Stimulated activated naive B cell treated with anti-CD40 and anti-IgM and Interleukin-4, amounts not matched to agents 10 μg/mL and 1 μg/mL and 100 μg/mL, for 72 hours (primary cell): ENCODE data around the gene TM4SF5.

Experiments used
- ATAC-seq, 2 donors: fragments of 150-1000 bp; cut with Tn5 transposase; replicated peaks; 2 replicates each; pipeline ENCODE4 v1.10.0; 2021; ENCODE audit warnings: moderate library complexity in 1 of 2
- DNase-seq: peaks from one replicate; pipeline ENCODE4 v3.0.0; 2021
- H3K27ac Mint-ChIP-seq: one replicate; pipeline ENCODE4 v1.8.0; 2022; ENCODE audit warnings: mild to moderate bottlenecking, mixed read lengths
- H3K27me3 Mint-ChIP-seq, 2 donors: one replicate each; pipeline ENCODE4 v1.8.0; 2022; ENCODE audit warnings: mixed read lengths in 2 of 2
- H3K36me3 Mint-ChIP-seq, 2 donors: one replicate each; pipeline ENCODE4 v1.8.0; 2022; ENCODE audit warnings: mixed read lengths in 2 of 2, mild to moderate bottlenecking in 1 of 2
- H3K4me1 Mint-ChIP-seq, 2 donors: one replicate each; pipeline ENCODE4 v1.8.0; 2022; ENCODE audit warnings: mixed read lengths in 2 of 2, mild to moderate bottlenecking in 1 of 2
- H3K4me3 Mint-ChIP-seq, 2 donors: one replicate each; pipeline ENCODE4 v1.8.0; 2022; ENCODE audit warnings: mild to moderate bottlenecking in 2 of 2, mixed read lengths in 2 of 2, moderate library complexity in 1 of 2
- H3K9me3 Mint-ChIP-seq, 2 donors: one replicate each; pipeline ENCODE4 v1.8.0; 2022; ENCODE audit warnings: mixed read lengths in 2 of 2, mild to moderate bottlenecking in 1 of 2

TM4SF5 gene

GRCh38 chr17:4740584-4740983, 31.1 kb upstream of the TM4SF5 start:
- H3K27ac Mint-ChIP-seq, result peak overlapping the region; percentile 43

GRCh38 chr17:4741544-4741943, 30.1 kb upstream of the TM4SF5 start:
- no peaks in the 10 kb centered on the region for H3K9me3 Mint-ChIP-seq
- ATAC-seq, result no peak
- H3K4me1 Mint-ChIP-seq, result peaks cover 26 to 44% of the 10 kb centered on the region in 2 donors
- DNase-seq, result no peak
- H3K27me3 Mint-ChIP-seq, result peaks cover 40 to 45% of the 10 kb centered on the region in 2 donors
- no peaks in the 10 kb centered on the region for H3K36me3 Mint-ChIP-seq
- no peak overlapping the region for H3K4me3 Mint-ChIP-seq
- H3K27ac Mint-ChIP-seq, result no peak overlapping the region

More at GRCh38 chr17:4740584-4740983, 31.1 kb upstream of the TM4SF5 start:
- Mint-ChIP-seq H3K4me1 (peaks cover 30 to 51% of the 10 kb centered on the region in 2 donors), H3K36me3 (no peaks in the 10 kb centered on the region), H3K9me3 (no peaks in the 10 kb centered on the region), H3K27me3 (peaks cover 36 to 43% of the 10 kb centered on the region in 2 donors), H3K4me3 (peak overlapping the region; percentile 76 to 77)
- no peak for ATAC-seq
- DNase-seq, result no peak

GRCh38 chr17:4742133-4742532, 29.6 kb upstream of the TM4SF5 start:
- no peak for DNase-seq
- Mint-ChIP-seq H3K36me3 (no peaks in the 10 kb centered on the region), H3K4me1 (peaks cover 26 to 44% of the 10 kb centered on the region in 2 donors), H3K4me3 (peak overlapping the region in 1 of 2 donors; percentile 10), H3K9me3 (no peaks in the 10 kb centered on the region), H3K27ac (no peak overlapping the region), H3K27me3 (peaks cover 44 to 48% of the 10 kb centered on the region in 2 donors)
- ATAC-seq, result no peak

- Mint-ChIP-seq H3K4me3 (no peak overlapping the region), H3K27ac (no peak overlapping the region), H3K4me1 (peaks cover 26 to 46% of the 10 kb centered on the region in 2 donors), H3K27me3 (peaks cover 45 to 48% of the 10 kb centered on the region in 2 donors), H3K9me3 (no peaks in the 10 kb centered on the region), H3K36me3 (no peaks in the 10 kb centered on the region)
- no peak for ATAC-seq
- DNase-seq, result no peak
These were observed 29.1 kb upstream of the TM4SF5 start for GRCh38 chr17:4742629-4743028.

GRCh38 chr17:4743216-4743615, 28.5 kb upstream of the TM4SF5 start:
- no peaks in the 10 kb centered on the region for H3K36me3 Mint-ChIP-seq
- no peaks in the 10 kb centered on the region for H3K9me3 Mint-ChIP-seq
- no peak for DNase-seq
- H3K4me1 Mint-ChIP-seq, result peaks cover 29 to 50% of the 10 kb centered on the region in 2 donors
- H3K27me3 Mint-ChIP-seq, result peaks cover 51 to 54% of the 10 kb centered on the region in 2 donors
- H3K27ac Mint-ChIP-seq, result no peak overlapping the region
- no peak for ATAC-seq
- H3K4me3 Mint-ChIP-seq, result no peak overlapping the region

GRCh38 chr17:4743898-4744297, 27.8 kb upstream of the TM4SF5 start:
- no peak for ATAC-seq
- no peak overlapping the region for H3K4me3 Mint-ChIP-seq
- H3K27ac Mint-ChIP-seq, result no peak overlapping the region
- H3K36me3 Mint-ChIP-seq, result no peaks in the 10 kb centered on the region
- no peak for DNase-seq
- no peaks in the 10 kb centered on the region for H3K9me3 Mint-ChIP-seq
- peaks cover 27 to 49% of the 10 kb centered on the region in 2 donors for H3K4me1 Mint-ChIP-seq
- peaks cover 58 to 61% of the 10 kb centered on the region in 2 donors for H3K27me3 Mint-ChIP-seq

GRCh38 chr17:4744999-4745969, 26.4 kb upstream of the TM4SF5 start:
- Mint-ChIP-seq H3K36me3 (no peaks in the 10 kb centered on the region), H3K27ac (no peak overlapping the region), H3K4me3 (peak overlapping the region in 1 of 2 donors; percentile 47), H3K4me1 (peaks cover 21 to 41% of the 10 kb centered on the region in 2 donors), H3K27me3 (peaks cover 64% of the 10 kb centered on the region in 2 donors), H3K9me3 (no peaks in the 10 kb centered on the region)
- ATAC-seq (no peak), DNase-seq (no peak)

GRCh38 chr17:4747847-4748246, 23.8 kb upstream of the TM4SF5 start:
- H3K27ac Mint-ChIP-seq, result peak overlapping the region; percentile 52
- peak; percentile 89 to 92 for ATAC-seq

GRCh38 chr17:4748686-4749085, 23.0 kb upstream of the TM4SF5 start:
- Mint-ChIP-seq H3K27me3 (peaks cover 38 to 65% of the 10 kb centered on the region in 2 donors), H3K4me3 (peak overlapping the region; percentile 5 to 22), H3K4me1 (peaks cover 15 to 25% of the 10 kb centered on the region in 2 donors), H3K9me3 (no peaks in the 10 kb centered on the region), H3K36me3 (no peaks in the 10 kb centered on the region), H3K27ac (no peak overlapping the region)
- ATAC-seq (no peak), DNase-seq (no peak)

More at GRCh38 chr17:4747847-4748246, 23.8 kb upstream of the TM4SF5 start:
- Mint-ChIP-seq H3K27me3 (peaks cover 45 to 69% of the 10 kb centered on the region in 2 donors), H3K4me1 (peaks cover 15 to 32% of the 10 kb centered on the region in 2 donors), H3K4me3 (peak overlapping the region; percentile 50 to 63), H3K9me3 (no peaks in the 10 kb centered on the region), H3K36me3 (no peaks in the 10 kb centered on the region)
- DNase-seq, result no peak

- H3K4me1 Mint-ChIP-seq, result peaks cover 10 to 14% of the 10 kb centered on the region in 2 donors
- no peak for DNase-seq
- peaks cover 35 to 60% of the 10 kb centered on the region in 2 donors for H3K27me3 Mint-ChIP-seq
- ATAC-seq, result no peak
- no peaks in the 10 kb centered on the region for H3K36me3 Mint-ChIP-seq
- no peak overlapping the region for H3K4me3 Mint-ChIP-seq
- H3K27ac Mint-ChIP-seq, result no peak overlapping the region
- no peaks in the 10 kb centered on the region for H3K9me3 Mint-ChIP-seq
These were observed 21.1 kb upstream of the TM4SF5 start for GRCh38 chr17:4750606-4751005.

GRCh38 chr17:4751932-4752331, 19.8 kb upstream of the TM4SF5 start:
- Mint-ChIP-seq H3K27ac (no peak overlapping the region), H3K4me1 (peaks cover 10 to 13% of the 10 kb centered on the region in 2 donors), H3K36me3 (no peaks in the 10 kb centered on the region), H3K27me3 (peaks cover 30 to 54% of the 10 kb centered on the region in 2 donors), H3K9me3 (no peaks in the 10 kb centered on the region), H3K4me3 (no peak overlapping the region)
- DNase-seq (no peak), ATAC-seq (no peak)

GRCh38 chr17:4753392-4753791, 18.3 kb upstream of the TM4SF5 start:
- Mint-ChIP-seq H3K9me3 (no peaks in the 10 kb centered on the region), H3K4me3 (no peak overlapping the region), H3K27ac (no peak overlapping the region), H3K27me3 (peaks cover 29 to 55% of the 10 kb centered on the region in 2 donors), H3K4me1 (peaks cover 3 to 4% of the 10 kb centered on the region in 2 donors), H3K36me3 (no peaks in the 10 kb centered on the region)
- ATAC-seq (no peak), DNase-seq (no peak)

GRCh38 chr17:4759776-4760236, 11.9 kb upstream of the TM4SF5 start:
- H3K27me3 Mint-ChIP-seq, result peaks cover 19 to 21% of the 10 kb centered on the region in 2 donors
- DNase-seq (no peak), ATAC-seq (peak; percentile 42 to 64)
- H3K4me3 Mint-ChIP-seq, result no peak overlapping the region
- H3K36me3 Mint-ChIP-seq, result no peaks in the 10 kb centered on the region
- H3K4me1 Mint-ChIP-seq, result peaks cover 7 to 10% of the 10 kb centered on the region in 2 donors
- no peaks in the 10 kb centered on the region for H3K9me3 Mint-ChIP-seq
- no peak overlapping the region for H3K27ac Mint-ChIP-seq

GRCh38 chr17:4764595-4764994, 7.1 kb upstream of the TM4SF5 start:
- no peaks in the 10 kb centered on the region for H3K9me3 Mint-ChIP-seq
- H3K4me1 Mint-ChIP-seq, result peaks cover 7 to 10% of the 10 kb centered on the region in 2 donors
- H3K27ac Mint-ChIP-seq, result no peak overlapping the region
- H3K36me3 Mint-ChIP-seq, result no peaks in the 10 kb centered on the region
- no peak overlapping the region for H3K4me3 Mint-ChIP-seq
- ATAC-seq (no peak), DNase-seq (no peak)
- peaks cover 10 to 14% of the 10 kb centered on the region in 2 donors for H3K27me3 Mint-ChIP-seq
